K562 (cell line): ENCODE measurements around the gene GATM. TPM values are rescaled to one million over a fixed set of nuclear protein-coding genes. Genes with fewer than 3 reads are reported as not detected.

Experiments
- ATAC-seq: fragments of 200-7000 bp; cut with Tn5 transposase; 3 replicates; pipeline ENCODE4 v1.9.1; 2020; ENCODE audit warnings: moderate library complexity
- BruUV-seq: library from RNA; stranded (reverse); fragments of 400-500 nt; replicated peaks from 2 replicates; lab custom pipeline; 2021; lab: Mats Ljungman, UMichigan
- CTCF ChIA-PET: fragments of 300-600 bp; formaldehyde crosslinking; extraction: SDS; loops from one replicate; lab custom pipeline; 2021; ENCODE audit warnings: low intra/inter-chr PET ratio; lab: Yijun Ruan, JAX
- POLR2A ChIA-PET: fragments of 300-600, 350-650 bp; sonication (Branson Sonifier 250); formaldehyde crosslinking; extraction: SDS; loops from one replicate; lab custom pipeline; 2021; ENCODE audit warnings: antibody characterized with exemption, inconsistent platforms; lab: Yijun Ruan, JAX
- DNase-seq, 4 experiments: peaks; one replicate each; pipeline versions ENCODE4 v3.0.0 to v3.0.0-alpha.2; 2011 to 2018; ENCODE audit warnings: low spot score in 3 of 4, mixed read lengths in 3 of 4; ENCODE audit errors: extremely low read depth in 1 of 4
- FAIRE-seq: peaks from 2 replicates; lab custom pipeline; 2011; peaks lifted over from hg19 to GRCh38; lab: Jason Lieb, UNC
- H2AFZ ChIP-seq: 2 replicates; pipeline ENCODE4 v1.6.0; 2011; ENCODE audit warnings: low read depth, low read length, control low read depth, inconsistent platforms
- H3K27ac ChIP-seq: fragments of 200-600 bp; 3 replicates; pipeline ENCODE4 v1.8.0; 2011; ENCODE audit warnings: low read depth, mild to moderate bottlenecking, control low read depth, inconsistent platforms, low read length, moderate library complexity, mixed read lengths; ENCODE audit errors: extremely low read depth
- H3K27me3 ChIP-seq, 2 experiments: fragments of 300-600 bp in 1 of 2; 2 replicates in 1 of 2; 3 replicates in 1 of 2; pipeline versions ENCODE4 v1.6.0 to v1.8.0; 2011; ENCODE audit warnings: inconsistent platforms in 2 of 2, low read length in 2 of 2, mild to moderate bottlenecking in 1 of 2, mixed read lengths in 1 of 2, moderate library complexity in 1 of 2; ENCODE audit not compliant: control insufficient read depth in 2 of 2, insufficient read depth in 2 of 2
- H3K36me3 ChIP-seq: fragments of 300-600 bp; 3 replicates; pipeline ENCODE4 v1.8.0; 2011; ENCODE audit warnings: mild to moderate bottlenecking, low read length, inconsistent platforms; ENCODE audit not compliant: control insufficient read depth, insufficient read depth
- H3K4me1 ChIP-seq, 2 experiments: fragments of 200-600 bp in 1 of 2; replicated peaks in 1 of 2; 2 replicates in 1 of 2; 3 replicates in 1 of 2; pipeline versions ENCODE4 v1.5.1 to v1.8.0; 2011; ENCODE audit warnings: inconsistent platforms in 2 of 2, low read length in 2 of 2, mild to moderate bottlenecking in 1 of 2, mixed read lengths in 1 of 2, moderate library complexity in 1 of 2; ENCODE audit not compliant: control insufficient read depth in 2 of 2, insufficient read depth in 2 of 2
- H3K4me2 ChIP-seq: 2 replicates; pipeline ENCODE4 v1.6.1; 2011; ENCODE audit warnings: low read length, control low read depth, inconsistent platforms, mixed read lengths; ENCODE audit not compliant: insufficient read depth
- H3K4me3 ChIP-seq: fragments of 200-600 bp; sonication (generic), shearing (Covaris generic); 2 replicates; pipeline ENCODE4 v1.5.1; 2016; ENCODE audit warnings: control low read depth, inconsistent platforms
- H3K79me2 ChIP-seq: fragments of 200-600 bp; 3 replicates; pipeline ENCODE4 v1.8.0; 2011; ENCODE audit warnings: low read length, inconsistent platforms; ENCODE audit not compliant: control insufficient read depth, insufficient read depth
- H3K9ac ChIP-seq, 2 experiments: 2 replicates each; pipeline versions ENCODE4 v1.6.0 to v1.6.1; 2011; ENCODE audit warnings: low read depth in 2 of 2, low read length in 2 of 2, control low read depth in 1 of 2, inconsistent platforms in 1 of 2, mild to moderate bottlenecking in 1 of 2, mixed read lengths in 1 of 2; ENCODE audit not compliant: insufficient read depth in 1 of 2
- H3K9me1 ChIP-seq: one replicate; pipeline ENCODE4 v1.6.0; 2011; ENCODE audit warnings: inconsistent platforms, mild to moderate bottlenecking, low read length, moderate library complexity; ENCODE audit not compliant: control insufficient read depth, insufficient read depth
- H3K9me3 ChIP-seq: replicated peaks from 2 replicates; pipeline ENCODE4 v1.5.1; 2011; ENCODE audit warnings: low read depth, low read length, inconsistent platforms; ENCODE audit not compliant: control insufficient read depth, insufficient read depth
- H4K20me1 ChIP-seq: replicated peaks from 2 replicates; pipeline ENCODE4 v1.6.1; 2011; ENCODE audit warnings: low read length, inconsistent platforms, mixed read lengths; ENCODE audit not compliant: control insufficient read depth, insufficient read depth
- GATAD2B ChIP-seq: fragments of 450-650 bp; IDR thresholded peaks from 2 replicates; pipeline ENCODE4 v1.6.1; 2017; ENCODE audit warnings: mild to moderate bottlenecking, borderline replicate concordance
- NFIC ChIP-seq: fragments of 450-650 bp; IDR thresholded peaks from 2 replicates; pipeline ENCODE4 v1.6.1; 2017; ENCODE audit warnings: mild to moderate bottlenecking, inconsistent platforms
- ZNF740 ChIP-seq, 3 experiments: fragments of 200-800 bp in 1 of 3; sonication (Bioruptor generic) in 1 of 3; sonication (generic) in 1 of 3; formaldehyde crosslinking in 1 of 3; IDR thresholded peaks; 2 replicates each; pipeline versions ENCODE4 v1.6.1 to v1.8.0; 2016 to 2022; ENCODE audit warnings: mild to moderate bottlenecking in 2 of 3, missing compliant biosample characterization in 2 of 3, missing genetic modification characterization in 2 of 3, missing genetic modification reagents in 1 of 3
- ZNF75A ChIP-seq: fragments of 450-650 bp; formaldehyde crosslinking; IDR thresholded peaks from 2 replicates; pipeline ENCODE4 v1.4.0; 2020; ENCODE audit warnings: mild to moderate bottlenecking
- WGBS: fragments of 100-300 bp; shearing (Covaris generic); methylation state at CpG from one replicate; pipeline ENCODE4 v1.1.6; 2016; ENCODE audit warnings: low coverage, mixed read lengths; ENCODE audit not compliant: insufficient coverage; ENCODE audit errors: missing lambda C conversion rate; 5-methylcytosine and 5-hydroxymethylcytosine counted together
- in situ Hi-C: fragments of 300-500 bp; cut with MboI; formaldehyde crosslinking; loops from 4 replicates; pipeline ENCODE4 v1.15.0; 2018; ENCODE audit warnings: inconsistent platforms, mixed read lengths
- intact Hi-C: fragments of 100-400 bp; cut with micrococcal nuclease; formaldehyde crosslinking; loops from 2 replicates; pipeline ENCODE4 v1.14.2; 2022
- polyA plus RNA-seq, 8 experiments: library from polyadenylated mRNA; depleted of rRNA in 4 of 8; stranded (reverse) in 5 of 8; unstranded in 3 of 8; fragments of >200 nt; fragmentation: Nextera tagmentation in 2 of 8; fragmentation: Illumina TruSeq in 1 of 8; extraction: Ambion mirVana in 2 of 8; extraction: Trizol in 1 of 8; gene quantifications; 2 replicates each; pipeline versions ENCODE4 v1.2.1 to v1.2.3, GENCODE V29; 2011 to 2014; ENCODE audit warnings: inconsistent platforms in 1 of 8, missing spikeins in 1 of 8
- total RNA-seq, 7 experiments: library from RNA; depleted of rRNA in 6 of 7; stranded (reverse); fragments of >200 nt in 6 of 7; fragmentation: Illumina TruSeq in 2 of 7; extraction: Trizol in 2 of 7; gene quantifications; 2 replicates each; pipeline versions ENCODE4 v1.2.1 to v1.2.3, GENCODE V29; 2011 to 2021; ENCODE audit warnings: low replicate concordance in 1 of 7
- TF ChIP-seq, protein P1 (sequence below): sonication (generic); formaldehyde crosslinking; IDR thresholded peaks from 2 replicates; pipeline ENCODE4 v1.5.0; 2020; ENCODE audit warnings: missing genetic modification reagents
- TF ChIP-seq, protein P2 (sequence below): fragments of 250-450 bp; sonication (Bioruptor Pico); IDR thresholded peaks from 2 replicates; pipeline ENCODE4 v1.4.0; 2020

Gene GATM
- total and polyA plus RNA-seq, 9 of the 15 experiments (the other 6 are each of a cell fraction or from before 2014, with no cell fraction given): 0.11 to 1.1 (median 0.65) TPM

- TF ChIP-seq, protein P1, sequence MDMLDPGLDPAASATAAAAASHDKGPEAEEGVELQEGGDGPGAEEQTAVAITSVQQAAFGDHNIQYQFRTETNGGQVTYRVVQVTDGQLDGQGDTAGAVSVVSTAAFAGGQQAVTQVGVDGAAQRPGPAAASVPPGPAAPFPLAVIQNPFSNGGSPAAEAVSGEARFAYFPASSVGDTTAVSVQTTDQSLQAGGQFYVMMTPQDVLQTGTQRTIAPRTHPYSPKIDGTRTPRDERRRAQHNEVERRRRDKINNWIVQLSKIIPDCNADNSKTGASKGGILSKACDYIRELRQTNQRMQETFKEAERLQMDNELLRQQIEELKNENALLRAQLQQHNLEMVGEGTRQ (CRISPR knock-in tag): no peak
- TF ChIP-seq GATAD2B: no peak
Observed at GRCh38 chr15:45337224-45337623, 41.1 kb downstream of the GATM start (continued).

DNA sequence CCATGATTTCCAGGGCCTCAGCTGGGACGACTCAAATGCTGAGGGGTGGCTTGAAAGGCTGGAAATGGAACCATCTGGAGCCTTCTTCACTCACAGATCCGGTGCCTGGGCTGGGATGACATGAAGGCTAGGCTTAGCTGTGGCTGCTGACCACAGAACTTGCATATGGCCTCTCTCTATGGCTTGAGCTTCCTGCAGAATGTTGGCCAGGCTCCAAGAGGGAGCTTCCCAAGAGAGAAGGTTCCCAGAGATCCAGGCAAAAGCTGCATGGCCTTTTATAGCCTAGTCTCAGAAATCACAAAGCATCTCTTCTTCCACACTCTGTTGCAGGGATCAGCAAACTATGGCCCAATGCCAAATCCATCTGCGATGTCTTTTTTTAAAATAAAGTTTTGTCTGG is 44.8 kb downstream of the GATM start:
- no peak for DNase-seq
- no peak overlapping the region for H3K4me3 ChIP-seq
- no peaks in the 10 kb centered on the region for H4K20me1 ChIP-seq
- H3K36me3 ChIP-seq: no peaks in the 10 kb centered on the region
- POLR2A ChIA-PET: interaction anchor here (0.6 kb wide), 1 partner anchor 306 kb away, joined by 3 read pairs; no protein-coding TSS in a partner anchor
- H3K27me3 ChIP-seq: peaks cover 9 to 21% of the 10 kb centered on the region in 2 experiments
- ATAC-seq: no peak
- H3K9me1 ChIP-seq: no peaks in the 10 kb centered on the region
- BruUV-seq: no TSS peak
- intact Hi-C loops: no loop called here
- H3K9ac ChIP-seq: no peak overlapping the region
- 0 out of 5 replicates have a peak, but pooled peaks cover 0 to 4% of the 10 kb centered on the region in 2 experiments for H3K4me1 ChIP-seq
- no peaks in the 10 kb centered on the region for H3K79me2 ChIP-seq
- H3K4me2 ChIP-seq: no peak overlapping the region
- in situ Hi-C loops: no loop called here
- TF ChIP-seq ZNF740 (CRISPR knock-in tag; IDR thresholded peaks at IDR 0.05) (no peak), ZNF740 (tag; IDR thresholded peaks at IDR 0.05) (no peak), NFIC (peak; percentile 61), ZNF75A (CRISPR knock-in tag) (no peak)
- TF ChIP-seq, protein P2, sequence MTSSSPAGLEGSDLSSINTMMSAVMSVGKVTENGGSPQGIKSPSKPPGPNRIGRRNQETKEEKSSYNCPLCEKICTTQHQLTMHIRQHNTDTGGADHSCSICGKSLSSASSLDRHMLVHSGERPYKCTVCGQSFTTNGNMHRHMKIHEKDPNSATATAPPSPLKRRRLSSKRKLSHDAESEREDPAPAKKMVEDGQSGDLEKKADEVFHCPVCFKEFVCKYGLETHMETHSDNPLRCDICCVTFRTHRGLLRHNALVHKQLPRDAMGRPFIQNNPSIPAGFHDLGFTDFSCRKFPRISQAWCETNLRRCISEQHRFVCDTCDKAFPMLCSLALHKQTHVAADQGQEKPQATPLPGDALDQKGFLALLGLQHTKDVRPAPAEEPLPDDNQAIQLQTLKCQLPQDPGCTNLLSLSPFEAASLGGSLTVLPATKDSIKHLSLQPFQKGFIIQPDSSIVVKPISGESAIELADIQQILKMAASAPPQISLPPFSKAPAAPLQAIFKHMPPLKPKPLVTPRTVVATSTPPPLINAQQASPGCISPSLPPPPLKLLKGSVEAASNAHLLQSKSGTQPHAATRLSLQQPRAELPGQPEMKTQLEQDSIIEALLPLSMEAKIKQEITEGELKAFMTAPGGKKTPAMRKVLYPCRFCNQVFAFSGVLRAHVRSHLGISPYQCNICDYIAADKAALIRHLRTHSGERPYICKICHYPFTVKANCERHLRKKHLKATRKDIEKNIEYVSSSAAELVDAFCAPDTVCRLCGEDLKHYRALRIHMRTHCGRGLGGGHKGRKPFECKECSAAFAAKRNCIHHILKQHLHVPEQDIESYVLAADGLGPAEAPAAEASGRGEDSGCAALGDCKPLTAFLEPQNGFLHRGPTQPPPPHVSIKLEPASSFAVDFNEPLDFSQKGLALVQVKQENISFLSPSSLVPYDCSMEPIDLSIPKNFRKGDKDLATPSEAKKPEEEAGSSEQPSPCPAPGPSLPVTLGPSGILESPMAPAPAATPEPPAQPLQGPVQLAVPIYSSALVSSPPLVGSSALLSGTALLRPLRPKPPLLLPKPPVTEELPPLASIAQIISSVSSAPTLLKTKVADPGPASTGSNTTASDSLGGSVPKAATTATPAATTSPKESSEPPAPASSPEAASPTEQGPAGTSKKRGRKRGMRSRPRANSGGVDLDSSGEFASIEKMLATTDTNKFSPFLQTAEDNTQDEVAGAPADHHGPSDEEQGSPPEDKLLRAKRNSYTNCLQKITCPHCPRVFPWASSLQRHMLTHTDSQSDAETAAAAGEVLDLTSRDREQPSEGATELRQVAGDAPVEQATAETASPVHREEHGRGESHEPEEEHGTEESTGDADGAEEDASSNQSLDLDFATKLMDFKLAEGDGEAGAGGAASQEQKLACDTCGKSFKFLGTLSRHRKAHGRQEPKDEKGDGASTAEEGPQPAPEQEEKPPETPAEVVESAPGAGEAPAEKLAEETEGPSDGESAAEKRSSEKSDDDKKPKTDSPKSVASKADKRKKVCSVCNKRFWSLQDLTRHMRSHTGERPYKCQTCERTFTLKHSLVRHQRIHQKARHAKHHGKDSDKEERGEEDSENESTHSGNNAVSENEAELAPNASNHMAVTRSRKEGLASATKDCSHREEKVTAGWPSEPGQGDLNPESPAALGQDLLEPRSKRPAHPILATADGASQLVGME: no peak
- H3K9me3 ChIP-seq: no peaks in the 10 kb centered on the region
- H2AFZ ChIP-seq: no peak overlapping the region
- CTCF ChIA-PET: no interaction called here
- FAIRE-seq: no peak
- H3K27ac ChIP-seq: no peak overlapping the region
- WGBS: 0% methylated on average over 3 of the region's 3 CpGs
